H9 (cell line): Measurements from ENCODE around the gene SLC6A8. TPM values are rescaled to one million over a fixed set of nuclear protein-coding genes. Genes with fewer than 3 reads are reported as not detected.

Source experiments
- DNase-seq: peaks from one replicate; pipeline ENCODE4 v3.0.0-alpha.2; 2017
- H2AFZ ChIP-seq: one replicate; pipeline ENCODE4 v1.6.1; 2013; ENCODE audit warnings: mild to moderate bottlenecking, low read length, control low read depth, moderate library complexity
- H2AK5ac ChIP-seq: 2 replicates; pipeline ENCODE4 v1.6.1; 2013; ENCODE audit warnings: low read length, control low read depth, mixed read lengths; ENCODE audit not compliant: insufficient read length
- H2BK120ac ChIP-seq: one replicate; pipeline ENCODE4 v1.6.1; 2013; ENCODE audit warnings: low read depth, mild to moderate bottlenecking, low read length, control low read depth, inconsistent platforms; ENCODE audit not compliant: poor library complexity, severe bottlenecking
- H2BK12ac ChIP-seq: 2 replicates; pipeline ENCODE4 v1.6.1; 2013; ENCODE audit warnings: low read length, control low read depth, mixed read lengths, low read depth; ENCODE audit not compliant: insufficient read length
- H2BK15ac ChIP-seq: 2 replicates; pipeline ENCODE4 v1.6.1; 2013; ENCODE audit warnings: low read depth, low read length, control low read depth
- H2BK20ac ChIP-seq: one replicate; pipeline ENCODE4 v1.6.1; 2013; ENCODE audit warnings: low read depth, mild to moderate bottlenecking, low read length, control low read depth, inconsistent platforms; ENCODE audit not compliant: poor library complexity, severe bottlenecking
- H2BK5ac ChIP-seq: 2 replicates; pipeline ENCODE4 v1.6.1; 2013; ENCODE audit warnings: low read length, control low read depth, mixed read lengths; ENCODE audit not compliant: insufficient read length
- H3K14ac ChIP-seq: 2 replicates; pipeline ENCODE4 v1.6.1; 2013; ENCODE audit warnings: low read length, control low read depth; ENCODE audit not compliant: insufficient read depth
- H3K18ac ChIP-seq: 2 replicates; pipeline ENCODE4 v1.6.1; 2013; ENCODE audit warnings: low read depth, mild to moderate bottlenecking, mixed read lengths, low read length, control low read depth; ENCODE audit not compliant: insufficient read length
- H3K23ac ChIP-seq: 2 replicates; pipeline ENCODE4 v1.6.1; 2013; ENCODE audit warnings: low read length, control low read depth, mixed read lengths, low read depth; ENCODE audit not compliant: insufficient read length
- H3K23me2 ChIP-seq: 2 replicates; pipeline ENCODE4 v1.6.1; 2013; ENCODE audit warnings: low read depth, mild to moderate bottlenecking, mixed read lengths, low read length, control low read depth; ENCODE audit not compliant: insufficient read length, poor library complexity, severe bottlenecking
- H3K27ac ChIP-seq: 2 replicates; pipeline ENCODE4 v1.5.1; 2013; ENCODE audit warnings: low read length, control low read depth, mixed read lengths, low read depth; ENCODE audit not compliant: insufficient read length
- H3K27me3 ChIP-seq: 2 replicates; pipeline ENCODE4 v1.6.1; 2013; ENCODE audit warnings: low read length, control low read depth, inconsistent platforms; ENCODE audit not compliant: insufficient read depth
- H3K4ac ChIP-seq: 2 replicates; pipeline ENCODE4 v1.6.1; 2013; ENCODE audit warnings: low read depth, mild to moderate bottlenecking, control low read depth, inconsistent platforms, low read length, moderate library complexity
- H3K4me1 ChIP-seq: 2 replicates; pipeline ENCODE4 v1.6.1; 2013; ENCODE audit warnings: low read length, control low read depth, inconsistent platforms; ENCODE audit not compliant: insufficient read depth
- H3K4me2 ChIP-seq: 2 replicates; pipeline ENCODE4 v1.6.1; 2013; ENCODE audit warnings: low read length, control low read depth, mixed read lengths; ENCODE audit not compliant: insufficient read length, insufficient read depth
- H3K56ac ChIP-seq: 2 replicates; pipeline ENCODE4 v1.6.1; 2013; ENCODE audit warnings: low read depth, mild to moderate bottlenecking, mixed read lengths, low read length, control low read depth; ENCODE audit not compliant: insufficient read length
- H3K79me1 ChIP-seq: 2 replicates; pipeline ENCODE4 v1.6.1; 2013; ENCODE audit warnings: low read depth, mild to moderate bottlenecking, moderate library complexity, low read length, control low read depth, inconsistent platforms; ENCODE audit not compliant: insufficient read depth, poor library complexity, severe bottlenecking
- H3K79me2 ChIP-seq: 2 replicates; pipeline ENCODE4 v1.6.1; 2013; ENCODE audit warnings: low read length, control low read depth, inconsistent platforms; ENCODE audit not compliant: insufficient read depth
- H3K9ac ChIP-seq: 2 replicates; pipeline ENCODE4 v1.6.1; 2013; ENCODE audit warnings: low read length, control low read depth, mixed read lengths; ENCODE audit not compliant: insufficient read length; ENCODE audit errors: extremely low read depth
- H3K9me3 ChIP-seq: one replicate; pipeline ENCODE4 v1.6.1; 2013; ENCODE audit warnings: low read depth, low read length, inconsistent platforms; ENCODE audit not compliant: control insufficient read depth
- H3T11ph ChIP-seq: one replicate; pipeline ENCODE4 v1.6.1; 2013; ENCODE audit warnings: mild to moderate bottlenecking, low read length, control low read depth, inconsistent platforms
- H4K20me1 ChIP-seq: one replicate; pipeline ENCODE4 v1.6.1; 2013; ENCODE audit not compliant: control insufficient read depth, insufficient read length, insufficient read depth
- H4K5ac ChIP-seq: 2 replicates; pipeline ENCODE4 v1.6.1; 2013; ENCODE audit warnings: low read depth, mild to moderate bottlenecking, mixed read lengths, low read length, control low read depth; ENCODE audit not compliant: insufficient read length
- H4K8ac ChIP-seq: replicated peaks from 2 replicates; pipeline ENCODE4 v1.6.1; 2013; ENCODE audit warnings: low read length, control low read depth, mixed read lengths, low read depth; ENCODE audit not compliant: insufficient read length
- H4K91ac ChIP-seq: 2 replicates; pipeline ENCODE4 v1.6.1; 2013; ENCODE audit warnings: low read depth, mild to moderate bottlenecking, moderate library complexity, mixed read lengths, low read length, control low read depth; ENCODE audit not compliant: insufficient read length
- H3K27ac Mint-ChIP-seq, 3 experiments: 2 replicates in 2 of 3; 3 replicates in 1 of 3; pipeline ENCODE4 v1.8.0; 2020 to 2021; ENCODE audit warnings: mixed read lengths in 3 of 3, mild to moderate bottlenecking in 1 of 3, moderate library complexity in 1 of 3
- H3K27me3 Mint-ChIP-seq: 2 replicates; pipeline ENCODE4 v1.8.0; 2021; ENCODE audit warnings: low read depth, mild to moderate bottlenecking, moderate library complexity, mixed read lengths
- H3K36me3 Mint-ChIP-seq, 3 experiments: 2 replicates in 2 of 3; 3 replicates in 1 of 3; pipeline ENCODE4 v1.8.0; 2020 to 2021; ENCODE audit warnings: low read depth in 3 of 3, mixed read lengths in 3 of 3; ENCODE audit not compliant: insufficient read depth in 1 of 3
- H3K4me1 Mint-ChIP-seq, 2 experiments: 2 replicates each; pipeline ENCODE4 v1.8.0; 2020; ENCODE audit warnings: mixed read lengths in 2 of 2
- H3K4me3 Mint-ChIP-seq, 2 experiments: 2 replicates in 1 of 2; 3 replicates in 1 of 2; pipeline ENCODE4 v1.8.0; 2020 to 2021; ENCODE audit warnings: mild to moderate bottlenecking in 2 of 2, mixed read lengths in 2 of 2, moderate library complexity in 1 of 2
- H3K9me3 Mint-ChIP-seq, 2 experiments: 2 replicates in 1 of 2; 3 replicates in 1 of 2; pipeline ENCODE4 v1.8.0; 2020; ENCODE audit warnings: mild to moderate bottlenecking in 2 of 2, mixed read lengths in 2 of 2, moderate library complexity in 1 of 2
- CTCF ChIP-seq: fragments of 200-600 bp; sonication (generic); conservative IDR thresholded peaks from 3 replicates; pipeline ENCODE4 v1.8.0; 2021; ENCODE audit warnings: antibody characterized with exemption, mild to moderate bottlenecking
- WGBS: extraction: QIAGEN DNeasy Blood & Tissue Kit; methylation state at CpG from one replicate; pipeline ENCODE4 v1.1.7; 2013; ENCODE audit warnings: missing lambda C conversion rate, low lambda C conversion rate, mixed read lengths; ENCODE audit not compliant: insufficient read length; ENCODE audit errors: extremely low coverage; 5-methylcytosine and 5-hydroxymethylcytosine counted together
- total RNA-seq: library from RNA; stranded (reverse); gene quantifications from 2 replicates; pipeline ENCODE4 v1.2.1, GENCODE V29; 2021

SLC6A8 gene
- total RNA-seq, 1 experiment from 2014 or later = 229 TPM

DNA sequence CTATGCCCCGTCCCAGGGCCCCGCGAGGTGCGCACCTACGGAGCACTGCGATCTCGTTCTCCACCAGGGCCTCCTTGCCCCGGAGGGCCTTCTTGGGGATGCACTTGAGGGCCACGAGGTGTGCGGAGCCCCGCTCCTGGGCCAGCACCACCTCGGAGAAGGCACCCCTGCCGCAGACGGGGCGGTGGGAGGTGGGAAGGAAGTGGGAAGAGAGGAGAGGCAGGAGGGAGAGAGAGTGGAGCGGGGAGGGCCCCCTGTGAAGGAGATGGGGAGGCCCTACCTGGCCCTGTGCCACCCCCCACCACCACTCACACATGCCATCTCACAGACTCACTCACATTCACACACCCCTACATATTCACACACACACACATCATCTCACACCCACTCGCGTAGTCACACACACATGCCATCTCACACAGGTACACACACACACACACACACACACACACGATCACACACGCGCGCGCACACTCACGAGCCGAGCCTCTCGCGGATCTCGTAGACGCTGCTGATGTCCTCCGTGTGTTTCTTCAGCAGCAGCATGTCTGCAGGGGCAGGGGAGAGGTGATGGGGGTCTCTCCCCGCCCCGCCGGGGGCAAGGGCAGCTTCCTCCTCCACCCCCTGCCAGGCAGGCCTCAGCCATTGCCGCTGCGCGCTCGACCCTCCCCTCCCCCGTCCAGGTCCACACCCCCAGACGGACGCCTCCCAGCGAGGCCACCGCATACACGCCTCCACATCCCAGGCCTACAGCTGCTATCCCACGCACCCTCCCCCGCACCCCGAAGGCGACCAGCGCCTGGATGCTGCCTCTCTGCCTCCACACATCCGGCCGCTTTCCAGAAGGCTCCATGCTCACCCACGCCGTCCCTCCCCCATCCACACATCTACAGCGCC is 14.9 kb upstream of the SLC6A8 start:
- Histone ChIP-seq H3K23ac (no peak overlapping the region), H2AFZ (no peak overlapping the region), H2BK12ac (no peak overlapping the region), H4K91ac (no peak overlapping the region), H4K20me1 (no peaks in the 10 kb centered on the region), H2AK5ac (no peak overlapping the region), H2BK5ac (no peak overlapping the region), H2BK15ac (no peak overlapping the region), H3K14ac (no peak overlapping the region; the same call in 1 of the 2 replicates), H3K9ac (no peak overlapping the region), H3K4ac (no peak overlapping the region), H3K4me1 (no peaks in the 10 kb centered on the region), H3K4me2 (no peak overlapping the region), H4K5ac (no peak overlapping the region), H3K18ac (no peak overlapping the region), H3K79me2 (no peaks in the 10 kb centered on the region), H4K8ac (no peak overlapping the region), H3K27ac (no peak overlapping the region), H3K23me2 (no peaks in the 10 kb centered on the region), H3K9me3 (peaks cover 7% of the 10 kb centered on the region), H3K27me3 (no peaks in the 10 kb centered on the region; the same call in 1 of the 2 replicates), H2BK120ac (no peak overlapping the region), H3T11ph (no peak overlapping the region), H2BK20ac (no peak overlapping the region), H3K56ac (no peak overlapping the region), H3K79me1 (no peaks in the 10 kb centered on the region)
- Mint-ChIP-seq H3K9me3 (peaks cover 56 to 69% of the 10 kb centered on the region in 2 experiments), H3K36me3 (peaks cover 2 to 14% (median 10%) of the 10 kb centered on the region in 3 experiments; a peak in 4 of 7 replicates), H3K4me3 (peak overlapping the region; percentile 47 to 72), H3K4me1 (peaks cover 10 to 25% of the 10 kb centered on the region in 2 experiments), H3K27me3 (peaks cover 18% of the 10 kb centered on the region), H3K27ac (no peak overlapping the region)
- no peak for DNase-seq
- TF ChIP-seq CTCF = no peak
- no CpG with 5 or more reads among the region's 53 CpGs for WGBS
